ENCODE data around the gene DNAJB14. TPM values are rescaled to one million over a fixed set of nuclear protein-coding genes. Genes with fewer than 3 reads are reported as not detected.
A peak's percentile ranks its signal among the peaks of the same experiment; 100 is the strongest.

Gene DNAJB14
- total and polyA plus RNA-seq, 2 of the 13 experiments (the other 11 are each of a cell fraction or from before 2014, with no cell fraction given) = 9.1 to 38.1 TPM

- TF ChIP-seq ZNF629 (CRISPR knock-in tag; conservative IDR thresholded peaks at IDR 0.05) (0 out of 2 replicates have a peak, but pooled peaks have one; percentile 42), ZNF709 (CRISPR knock-in tag; IDR thresholded peaks at IDR 0.05) (no peak), RORA (CRISPR knock-in tag; IDR thresholded peaks at IDR 0.05) (no peak), AGO2 (optimal IDR thresholded peaks at IDR 0.05; ENCODE audit: low read depth, low read length) (peak; percentile 74), SIN3A (IDR thresholded peaks at IDR 0.05; ENCODE audit: borderline replicate concordance, low read depth, low read length) (peak; percentile 9; the same call in 1 of the 2 replicates), MXD3 (CRISPR knock-in tag; IDR thresholded peaks at IDR 0.05) (no peak), BRCA1 (CRISPR knock-in tag; IDR thresholded peaks at IDR 0.05) (no peak), ZNF605 (CRISPR knock-in tag; IDR thresholded peaks at IDR 0.05) (no peak), KAT7 (CRISPR knock-in tag; IDR thresholded peaks at IDR 0.05; ENCODE audit: borderline replicate concordance) (0 out of 2 replicates have a peak, but pooled peaks have one; percentile 49), ZMYM2 (CRISPR knock-in tag; IDR thresholded peaks at IDR 0.05) (no peak), KDM4B (CRISPR knock-in tag; IDR thresholded peaks at IDR 0.05) (no peak; the same call in 1 of the 2 replicates), RELA (CRISPR knock-in tag; IDR thresholded peaks at IDR 0.05) (no peak), ZNF556 (CRISPR knock-in tag; IDR thresholded peaks at IDR 0.05; ENCODE audit: borderline replicate concordance) (peak; percentile 38; the same call in 1 of the 2 replicates), MYNN (CRISPR knock-in tag; IDR thresholded peaks at IDR 0.05; ENCODE audit: low read depth) (no peak), ZNF674 (CRISPR knock-in tag; IDR thresholded peaks at IDR 0.05; ENCODE audit: low read depth) (no peak), TOE1 (CRISPR knock-in tag; IDR thresholded peaks at IDR 0.05) (no peak), ZNF33A (CRISPR knock-in tag; IDR thresholded peaks at IDR 0.05; ENCODE audit: borderline replicate concordance) (no peak), RFXANK (CRISPR knock-in tag; IDR thresholded peaks at IDR 0.05) (no peak), SP140L (CRISPR knock-in tag; IDR thresholded peaks at IDR 0.05; ENCODE audit: borderline replicate concordance) (no peak), ASH2L (IDR thresholded peaks at IDR 0.05; ENCODE audit: insufficient read length, low read depth, low read length) (peak; percentile 62), ZBTB43 (CRISPR knock-in tag; conservative IDR thresholded peaks at IDR 0.05) (no peak), ZBTB38 (CRISPR knock-in tag; IDR thresholded peaks at IDR 0.05) (no peak), ZNF569 (CRISPR knock-in tag; IDR thresholded peaks at IDR 0.05; ENCODE audit: borderline replicate concordance) (no peak)
- TF ChIP-seq, protein P1, sequence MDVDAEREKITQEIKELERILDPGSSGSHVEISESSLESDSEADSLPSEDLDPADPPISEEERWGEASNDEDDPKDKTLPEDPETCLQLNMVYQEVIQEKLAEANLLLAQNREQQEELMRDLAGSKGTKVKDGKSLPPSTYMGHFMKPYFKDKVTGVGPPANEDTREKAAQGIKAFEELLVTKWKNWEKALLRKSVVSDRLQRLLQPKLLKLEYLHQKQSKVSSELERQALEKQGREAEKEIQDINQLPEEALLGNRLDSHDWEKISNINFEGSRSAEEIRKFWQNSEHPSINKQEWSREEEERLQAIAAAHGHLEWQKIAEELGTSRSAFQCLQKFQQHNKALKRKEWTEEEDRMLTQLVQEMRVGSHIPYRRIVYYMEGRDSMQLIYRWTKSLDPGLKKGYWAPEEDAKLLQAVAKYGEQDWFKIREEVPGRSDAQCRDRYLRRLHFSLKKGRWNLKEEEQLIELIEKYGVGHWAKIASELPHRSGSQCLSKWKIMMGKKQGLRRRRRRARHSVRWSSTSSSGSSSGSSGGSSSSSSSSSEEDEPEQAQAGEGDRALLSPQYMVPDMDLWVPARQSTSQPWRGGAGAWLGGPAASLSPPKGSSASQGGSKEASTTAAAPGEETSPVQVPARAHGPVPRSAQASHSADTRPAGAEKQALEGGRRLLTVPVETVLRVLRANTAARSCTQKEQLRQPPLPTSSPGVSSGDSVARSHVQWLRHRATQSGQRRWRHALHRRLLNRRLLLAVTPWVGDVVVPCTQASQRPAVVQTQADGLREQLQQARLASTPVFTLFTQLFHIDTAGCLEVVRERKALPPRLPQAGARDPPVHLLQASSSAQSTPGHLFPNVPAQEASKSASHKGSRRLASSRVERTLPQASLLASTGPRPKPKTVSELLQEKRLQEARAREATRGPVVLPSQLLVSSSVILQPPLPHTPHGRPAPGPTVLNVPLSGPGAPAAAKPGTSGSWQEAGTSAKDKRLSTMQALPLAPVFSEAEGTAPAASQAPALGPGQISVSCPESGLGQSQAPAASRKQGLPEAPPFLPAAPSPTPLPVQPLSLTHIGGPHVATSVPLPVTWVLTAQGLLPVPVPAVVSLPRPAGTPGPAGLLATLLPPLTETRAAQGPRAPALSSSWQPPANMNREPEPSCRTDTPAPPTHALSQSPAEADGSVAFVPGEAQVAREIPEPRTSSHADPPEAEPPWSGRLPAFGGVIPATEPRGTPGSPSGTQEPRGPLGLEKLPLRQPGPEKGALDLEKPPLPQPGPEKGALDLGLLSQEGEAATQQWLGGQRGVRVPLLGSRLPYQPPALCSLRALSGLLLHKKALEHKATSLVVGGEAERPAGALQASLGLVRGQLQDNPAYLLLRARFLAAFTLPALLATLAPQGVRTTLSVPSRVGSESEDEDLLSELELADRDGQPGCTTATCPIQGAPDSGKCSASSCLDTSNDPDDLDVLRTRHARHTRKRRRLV (CRISPR knock-in tag; IDR thresholded peaks at IDR 0.05) = no peak
These were observed 2.9 kb upstream of the DNAJB14 start (continued) for GRCh38 chr4:99949034-99949998.

Data from HepG2 (cell line).